H1 (cell line): Measurements from ENCODE around the gene ARMC9.

Experiments used
- BACH1 ChIP-seq: IDR thresholded peaks from 2 replicates; pipeline ENCODE4 v1.6.1; 2012; ENCODE audit warnings: low read length, improper control_type of control experiment
- BCL11A ChIP-seq, 2 experiments: IDR thresholded peaks; one replicate each; pipeline ENCODE4 v1.6.1; 2011; ENCODE audit warnings: low read depth in 2 of 2, low read length in 2 of 2, mild to moderate bottlenecking in 2 of 2
- CHD1 ChIP-seq: IDR thresholded peaks from 2 replicates; pipeline ENCODE4 v1.6.1; 2012; ENCODE audit warnings: low read depth, low read length, improper control_type of control experiment
- CHD2 ChIP-seq: IDR thresholded peaks from 2 replicates; pipeline ENCODE4 v1.6.1; 2012; ENCODE audit warnings: low read length, improper control_type of control experiment
- CTCF ChIP-seq, 3 experiments: IDR thresholded peaks; 1 replicate in 2 of 3; 2 replicates in 1 of 3; pipeline versions ENCODE4 v1.5.1 to v1.6.1; 2011; ENCODE audit warnings: low read length in 3 of 3, mild to moderate bottlenecking in 3 of 3, inconsistent platforms in 2 of 3, low read depth in 1 of 3, moderate library complexity in 1 of 3; ENCODE audit not compliant: insufficient read depth in 1 of 3; ENCODE audit errors: control extremely low read depth in 1 of 3
- EZH2 ChIP-seq: fragments of 200-600 bp; sonication (generic); IDR thresholded peaks from 2 replicates; pipeline ENCODE4 v1.7.1; 2012; ENCODE audit warnings: low read depth, mild to moderate bottlenecking, moderate library complexity, low read length, inconsistent platforms; ENCODE audit not compliant: severe bottlenecking
- GABPA ChIP-seq: IDR thresholded peaks from 2 replicates; pipeline ENCODE4 v1.6.1; 2011; ENCODE audit warnings: mild to moderate bottlenecking, low read length, moderate library complexity, borderline replicate concordance; ENCODE audit not compliant: insufficient read depth
- JUND ChIP-seq: IDR thresholded peaks from 2 replicates; pipeline ENCODE4 v1.6.1; 2011; ENCODE audit warnings: mild to moderate bottlenecking, improper control_type of control experiment, low read length
- POLR2A ChIP-seq, 2 experiments: IDR thresholded peaks; 1 replicate in 1 of 2; 2 replicates in 1 of 2; pipeline ENCODE4 v1.6.1; 2011; ENCODE audit warnings: low read depth in 2 of 2, low read length in 2 of 2, mild to moderate bottlenecking in 2 of 2; ENCODE audit errors: control extremely low read depth in 1 of 2
- POLR2AphosphoS5 ChIP-seq: IDR thresholded peaks from 2 replicates; pipeline ENCODE4 v1.6.1; 2011; ENCODE audit warnings: low read depth, low read length
- SIN3A ChIP-seq, 2 experiments: IDR thresholded peaks in 1 of 2; conservative IDR thresholded peaks in 1 of 2; 2 replicates each; pipeline ENCODE4 v1.6.1; 2011 to 2012; ENCODE audit warnings: low read length in 2 of 2, improper control_type of control experiment in 1 of 2, low read depth in 1 of 2, mild to moderate bottlenecking in 1 of 2
- SP1 ChIP-seq: IDR thresholded peaks from 2 replicates; pipeline ENCODE4 v1.6.1; 2011; ENCODE audit warnings: low read depth, low read length

DNA sequence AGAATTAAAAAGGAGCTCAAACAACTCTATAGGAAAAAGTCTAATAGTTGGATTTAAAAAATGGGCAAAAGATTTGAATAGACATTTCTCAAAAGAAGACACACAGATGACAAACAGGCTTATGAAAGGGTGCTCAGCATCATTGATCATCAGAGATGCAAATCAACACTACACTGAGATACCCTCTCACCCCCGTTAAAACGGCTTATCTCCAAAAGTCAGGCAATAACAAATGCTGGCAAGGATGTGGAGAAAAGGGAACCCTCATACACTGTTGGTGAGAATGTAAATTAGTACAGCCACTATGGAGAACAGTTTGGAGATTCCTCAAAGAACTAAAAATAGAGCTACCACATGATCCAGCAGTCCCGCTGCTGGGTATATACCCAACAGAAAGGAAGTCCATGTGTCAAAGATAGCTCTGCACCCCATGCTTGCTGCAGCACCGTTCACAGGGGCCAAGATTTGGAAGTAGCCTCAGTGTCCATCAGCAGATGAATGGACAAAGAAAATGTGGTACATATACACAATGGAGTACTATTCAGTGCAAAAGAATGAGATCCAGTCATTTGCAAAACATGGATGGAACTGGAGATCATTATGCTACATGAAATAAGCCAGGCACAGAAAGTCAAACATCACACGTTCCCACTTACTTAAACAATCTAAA, 150.4 kb downstream of the ARMC9 start:
- no peak for TF ChIP-seq CHD2
- TF ChIP-seq CHD1: no peak
- no peak for TF ChIP-seq SP1
- no peak for TF ChIP-seq CTCF (IDR thresholded peaks at IDR 0.05; ENCODE audit: control extremely low read depth in 1 of 3, insufficient read depth in 1 of 3, low read depth in 1 of 3, low read length in 3 of 3)
- TF ChIP-seq POLR2AphosphoS5: no peak
- no peak for TF ChIP-seq JUND
- no peak for TF ChIP-seq EZH2
- no peak for TF ChIP-seq POLR2A (IDR thresholded peaks at IDR 0.05; ENCODE audit: control extremely low read depth in 1 of 2, low read depth in 2 of 2, low read length in 2 of 2)
- TF ChIP-seq GABPA: no peak
- TF ChIP-seq BACH1: no peak
- no peak for TF ChIP-seq SIN3A (conservative IDR thresholded peaks at IDR 0.05 in 1 of 2, IDR thresholded peaks at IDR 0.05 in 1 of 2; ENCODE audit: low read depth in 1 of 2, low read length in 2 of 2)
- no peak for TF ChIP-seq BCL11A (IDR thresholded peaks at IDR 0.05; ENCODE audit: low read depth in 2 of 2, low read length in 2 of 2)
